Renal pelvis (tissue), 4 donors: ENCODE results near the gene KPNA4. TPM values are rescaled to one million over a fixed set of nuclear protein-coding genes. Genes with fewer than 3 reads are reported as not detected.
"Not testable (repeated sequence)": the region's sequence is repeated elsewhere in the genome, so short reads cannot be mapped to it uniquely, and the experiment has no call there.

Experiments
- DNase-seq: peaks from one replicate; pipeline ENCODE4 v3.0.0-alpha.2; 2013
- polyA plus RNA-seq, 3 donors: library from polyadenylated mRNA; unstranded; fragments of 120-200 nt; gene quantifications; one replicate each; pipeline ENCODE4 v1.2.1, GENCODE V29; 2013; ENCODE audit not compliant: insufficient read length in 3 of 3

Gene KPNA4
- polyA plus RNA-seq, 3 donors, result 67.8 to 68.7 (median 68.7) TPM

GRCh38 chr3:160531311-160531710, 34.1 kb downstream of the KPNA4 start:
- DNase-seq, result no peak

DNA sequence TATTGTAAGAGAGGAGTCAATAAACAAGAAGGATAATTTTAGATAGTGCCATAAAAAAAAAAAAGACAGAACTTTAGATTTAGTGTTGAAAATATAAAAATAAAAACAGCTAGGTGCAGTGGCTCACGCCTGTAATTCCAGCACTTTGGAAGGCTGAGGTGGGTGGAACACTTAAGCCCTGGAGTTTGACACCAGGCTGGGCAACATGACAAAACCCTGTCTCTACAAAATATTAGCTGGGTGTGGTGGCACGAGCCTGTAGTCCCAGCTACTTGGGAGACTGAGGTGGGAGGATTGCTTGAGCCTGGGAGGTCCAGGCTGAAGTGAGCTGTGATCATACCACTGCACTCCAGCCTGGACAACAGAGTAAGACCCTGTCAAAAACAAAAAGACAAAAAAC, 49.0 kb downstream of the KPNA4 start:
- not testable (repeated sequence) for DNase-seq

DNA sequence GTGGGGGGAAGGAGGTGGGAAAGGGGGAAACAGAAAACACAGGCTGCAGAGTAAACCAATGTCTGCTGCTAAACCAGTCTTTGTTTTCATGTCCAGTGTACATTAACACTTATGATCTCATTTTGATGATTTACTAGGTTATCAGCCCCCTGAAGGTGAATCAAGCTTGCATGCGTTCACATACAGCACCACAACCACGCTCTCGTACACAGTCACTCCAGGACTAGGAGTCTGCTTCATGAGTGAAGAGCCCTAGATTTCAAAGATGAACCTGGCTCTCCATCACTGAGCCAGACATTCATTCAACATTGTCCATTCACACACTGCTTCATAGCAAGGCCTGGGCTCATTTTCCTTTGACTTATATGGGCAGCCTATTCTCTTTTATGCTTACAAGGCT, 64.0 kb downstream of the KPNA4 start:
- DNase-seq, result no peak

GRCh38 chr3:160498202-160498601, 67.2 kb downstream of the KPNA4 start:
- no peak for DNase-seq

- DNase-seq, result no peak
Observed at GRCh38 chr3:160490166-160490565, 75.2 kb downstream of the KPNA4 start.

DNA sequence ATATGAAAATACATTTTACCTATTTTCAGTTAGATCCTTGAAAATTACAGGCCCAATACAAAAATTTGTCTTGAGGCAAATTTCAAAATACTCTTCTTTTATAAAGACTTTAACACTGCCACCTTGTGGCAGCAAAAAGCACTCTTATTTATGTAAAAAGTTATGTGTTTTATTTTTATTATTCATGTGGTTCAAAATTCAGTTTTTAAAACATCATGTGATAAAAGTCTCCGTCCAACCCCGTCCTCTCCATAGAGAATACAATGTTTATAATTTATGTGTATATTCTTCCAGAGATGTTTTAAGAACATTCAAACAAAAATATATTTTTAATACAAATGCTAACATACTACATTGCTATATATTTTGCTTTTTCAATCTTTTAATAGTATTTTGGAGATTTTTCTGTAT, 78.9 kb downstream of the KPNA4 start:
- DNase-seq, result no peak

DNA sequence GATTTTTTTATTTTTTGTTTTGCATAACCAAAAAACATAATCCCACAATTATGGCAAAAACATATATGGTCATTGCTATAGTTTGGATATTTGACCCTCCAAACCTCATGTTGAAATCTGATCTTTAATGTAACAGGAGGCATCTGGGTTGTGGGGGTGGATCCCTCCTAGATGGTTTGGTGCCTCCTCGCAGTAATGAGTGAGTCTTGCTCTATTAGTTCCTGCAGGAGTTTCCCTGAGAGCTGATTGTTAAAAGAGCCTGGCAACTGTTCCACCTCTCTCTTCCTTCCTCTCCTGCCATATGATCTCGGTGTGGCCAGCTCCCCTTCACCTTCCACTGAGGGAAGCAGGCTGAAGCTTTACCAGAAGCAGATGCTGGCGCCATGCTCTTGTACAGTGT, 82.6 kb downstream of the KPNA4 start:
- no peak for DNase-seq

GRCh38 chr3:160481856-160482255, 83.5 kb downstream of the KPNA4 start:
- DNase-seq, result no peak

DNA sequence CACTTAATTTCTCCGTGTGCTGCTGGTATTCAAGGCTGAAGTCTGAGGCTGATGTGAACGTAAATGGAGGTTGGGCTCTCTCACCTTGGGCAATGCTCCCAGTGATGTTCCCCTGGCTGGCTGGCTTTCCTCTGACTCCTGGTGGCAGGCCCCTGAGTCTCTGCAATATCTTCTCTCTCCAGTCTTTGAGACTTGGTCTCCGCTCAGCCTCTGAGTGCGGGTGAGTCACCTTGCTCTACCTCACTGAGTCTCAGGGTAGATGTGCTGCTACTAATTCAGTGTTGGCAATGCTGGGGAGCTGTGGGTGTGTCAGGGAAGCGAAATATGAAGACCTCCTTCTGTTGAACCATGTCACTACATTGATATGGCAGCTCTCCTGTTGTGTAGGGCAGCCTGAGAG, 84.4 kb downstream of the KPNA4 start:
- no peak for DNase-seq

GRCh38 chr3:160479376-160479775, 86.0 kb downstream of the KPNA4 start:
- DNase-seq, result no peak

GRCh38 chr3:160478338-160478737, 87.0 kb downstream of the KPNA4 start:
- no peak for DNase-seq

- DNase-seq, result no peak
Observed at GRCh38 chr3:160477750-160478149, 87.6 kb downstream of the KPNA4 start.

DNA sequence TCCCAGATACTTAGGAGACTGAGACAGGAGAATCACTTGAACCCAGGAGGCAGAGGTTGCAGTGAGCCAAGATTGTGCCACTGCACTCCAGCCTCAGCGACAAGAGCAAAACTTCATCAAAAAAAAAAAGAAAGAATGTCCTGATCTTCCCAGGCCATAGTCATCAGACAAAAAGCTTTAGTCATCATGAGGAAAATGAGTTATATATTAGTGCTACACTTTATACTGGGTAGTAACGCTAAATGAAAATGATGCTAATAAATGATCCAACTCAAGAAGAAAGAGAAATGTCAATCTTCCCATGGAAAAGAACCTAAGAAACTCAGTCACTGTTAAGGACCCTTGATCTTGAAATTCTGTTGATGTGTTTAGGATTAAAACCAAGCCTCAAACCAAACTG, 89.5 kb downstream of the KPNA4 start:
- no peak for DNase-seq

DNA sequence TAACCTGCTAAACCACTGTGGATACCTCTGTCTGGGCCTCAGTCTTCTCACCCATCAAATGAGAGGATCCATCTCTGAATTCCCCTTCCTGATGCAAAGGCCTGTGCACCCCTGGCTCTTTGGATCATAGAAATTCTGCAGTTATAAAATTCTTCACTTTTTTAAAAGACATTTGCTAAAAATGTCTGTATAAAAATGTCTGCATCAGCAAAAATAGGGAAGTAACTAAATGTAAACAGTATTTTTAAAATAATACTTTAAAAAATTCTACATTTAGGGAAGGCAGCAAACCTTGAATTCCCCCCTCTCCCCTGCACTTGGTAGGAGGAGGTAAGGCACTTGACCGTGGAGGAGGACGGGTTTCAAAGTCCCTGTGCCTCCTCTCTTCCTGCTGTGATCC, 90.2 kb downstream of the KPNA4 start:
- DNase-seq, result no peak

- no peak for DNase-seq
Observed at GRCh38 chr3:160474416-160474838, 90.9 kb downstream of the KPNA4 start.

- no peak for DNase-seq
Observed at GRCh38 chr3:160473978-160474377, 91.4 kb downstream of the KPNA4 start.

- DNase-seq, result no peak
Observed at GRCh38 chr3:160473221-160473620, 92.2 kb downstream of the KPNA4 start.

DNA sequence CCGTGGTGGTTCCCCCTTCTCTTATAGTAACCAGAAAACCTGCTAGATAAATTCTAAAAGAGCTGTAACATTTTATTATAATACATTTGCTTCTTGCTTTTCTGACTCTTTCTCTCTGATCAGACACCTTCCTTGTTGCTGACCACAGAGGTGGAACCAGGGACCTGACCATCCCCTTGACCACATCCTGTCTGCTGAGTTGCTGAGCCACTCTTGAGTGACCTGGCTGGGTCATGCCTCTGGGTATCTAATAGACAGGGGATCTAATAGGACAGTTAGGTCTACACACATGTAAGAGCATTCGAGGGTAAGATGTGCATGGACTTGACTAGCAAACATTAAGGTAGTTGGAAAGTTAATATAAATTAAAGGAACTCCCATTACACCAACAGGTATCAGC, 93.0 kb downstream of the KPNA4 start:
- DNase-seq, result no peak

- DNase-seq, result no peak
Observed at GRCh38 chr3:160471892-160472291, 93.5 kb downstream of the KPNA4 start.

DNA sequence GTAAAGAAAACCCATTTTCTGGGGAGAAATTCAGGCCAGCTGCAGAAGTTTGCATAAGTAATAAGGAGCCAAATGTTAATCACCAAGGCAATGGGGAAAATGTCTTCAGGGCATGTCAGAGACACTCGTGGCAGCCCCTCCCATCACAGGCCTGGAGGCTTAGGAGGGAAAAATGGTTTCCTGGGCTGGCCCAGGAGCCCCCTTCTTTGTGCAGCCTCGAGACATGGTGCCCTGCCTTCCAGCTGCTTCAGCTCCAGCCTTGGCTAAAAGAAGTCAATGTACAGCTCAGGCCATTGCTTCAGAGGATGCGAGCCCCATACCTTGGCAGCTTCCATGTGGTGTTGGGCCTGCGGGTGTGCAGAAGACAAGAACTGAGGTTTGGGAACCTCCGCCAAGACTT, 95.2 kb downstream of the KPNA4 start:
- no peak for DNase-seq

DNA sequence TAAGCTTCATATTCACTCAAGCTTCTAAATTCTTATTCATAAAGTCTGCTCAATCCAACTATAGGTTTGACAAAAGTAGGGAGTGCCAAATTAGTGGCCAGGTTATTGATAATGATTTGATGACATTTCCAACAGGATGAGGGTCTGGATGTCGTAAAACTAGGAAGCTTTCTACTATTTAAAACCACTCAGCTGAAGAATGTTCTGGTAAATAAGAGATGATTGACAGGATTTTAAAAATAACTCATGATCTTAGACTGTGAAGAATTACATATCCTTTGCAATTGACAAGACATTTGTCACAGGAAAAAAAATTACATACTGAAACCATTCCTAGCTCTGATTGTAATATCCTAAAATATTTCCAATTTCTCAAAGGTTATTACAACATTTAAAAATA, 100.4 kb downstream of the KPNA4 start:
- DNase-seq, result no peak

- no peak for DNase-seq
Observed at GRCh38 chr3:160464321-160464720, 101.0 kb downstream of the KPNA4 start.

DNA sequence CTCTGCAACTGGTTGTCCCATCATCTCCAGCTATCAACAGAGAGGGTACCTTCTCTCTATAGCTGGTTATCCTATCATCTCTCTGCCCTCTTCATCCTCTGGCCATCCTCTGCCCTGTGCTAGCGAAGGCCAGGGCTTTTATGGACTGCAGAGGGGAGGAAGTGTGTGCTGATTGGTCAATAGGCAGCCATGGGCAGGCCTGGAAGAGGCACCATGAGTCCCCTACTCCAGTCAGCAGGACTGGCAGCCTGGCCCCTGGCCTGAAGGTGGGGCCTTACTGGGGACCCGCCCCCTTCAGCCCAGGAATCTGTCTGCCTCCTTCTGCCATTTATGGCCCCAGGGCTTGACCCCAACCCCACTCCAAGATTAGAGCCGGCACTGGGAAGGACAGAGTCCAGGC, 105.3 kb downstream of the KPNA4 start:
- DNase-seq, result no peak

DNA sequence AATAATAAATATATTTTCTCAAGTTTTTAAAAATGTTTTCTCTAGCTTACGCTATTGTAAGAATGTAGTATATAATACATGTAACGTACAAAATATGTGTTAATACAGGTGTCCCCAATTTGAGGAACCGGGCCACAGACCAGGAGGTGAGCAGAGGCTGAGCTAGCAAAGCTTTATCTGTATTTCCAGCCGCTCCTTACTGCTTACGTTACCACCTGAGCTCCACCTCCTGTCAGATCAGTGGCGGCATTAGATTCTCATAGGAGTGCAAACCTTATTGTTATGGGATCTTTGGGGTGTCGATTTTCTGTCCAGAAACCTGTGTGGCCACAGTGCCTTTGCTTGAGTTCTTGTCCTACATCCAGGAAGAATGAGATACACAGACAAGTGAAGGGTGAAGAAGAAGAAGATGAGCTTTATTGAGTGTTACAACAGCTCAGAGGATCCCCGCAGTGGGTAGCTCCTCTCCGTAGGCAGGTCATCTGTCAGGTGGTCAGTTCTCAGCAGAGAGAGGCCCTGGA, 105.9 kb downstream of the KPNA4 start:
- DNase-seq, result no peak

DNA sequence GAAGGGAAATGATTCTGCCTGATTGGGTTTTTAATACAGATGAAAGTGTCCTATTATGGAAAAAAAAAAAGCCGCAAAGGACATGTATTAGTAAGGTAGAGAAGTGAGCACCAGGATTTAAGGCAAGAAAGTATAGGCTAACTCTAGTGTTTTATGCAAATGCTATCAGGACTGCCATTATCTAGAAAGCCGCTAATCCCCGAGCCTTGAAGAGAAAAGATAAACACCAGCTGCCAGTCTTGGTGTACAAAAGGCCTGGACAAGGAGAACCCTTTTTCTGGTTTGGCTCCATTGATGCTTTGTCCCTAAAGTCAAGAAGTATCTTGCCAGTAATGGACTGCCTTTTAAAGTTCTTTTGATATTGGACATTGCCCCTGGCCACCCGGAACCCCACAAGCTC, 107.2 kb downstream of the KPNA4 start:
- no peak for DNase-seq
